ENCODE data around the gene FETUB.
"Not testable (repeated sequence)": the region's sequence is repeated elsewhere in the genome, so short reads cannot be mapped to it uniquely, and the experiment has no call there.

FETUB gene

GRCh38 chr3:186634207-186634606, 6.0 kb upstream of the FETUB start:
- not testable (repeated sequence) for DNase-seq

DNA sequence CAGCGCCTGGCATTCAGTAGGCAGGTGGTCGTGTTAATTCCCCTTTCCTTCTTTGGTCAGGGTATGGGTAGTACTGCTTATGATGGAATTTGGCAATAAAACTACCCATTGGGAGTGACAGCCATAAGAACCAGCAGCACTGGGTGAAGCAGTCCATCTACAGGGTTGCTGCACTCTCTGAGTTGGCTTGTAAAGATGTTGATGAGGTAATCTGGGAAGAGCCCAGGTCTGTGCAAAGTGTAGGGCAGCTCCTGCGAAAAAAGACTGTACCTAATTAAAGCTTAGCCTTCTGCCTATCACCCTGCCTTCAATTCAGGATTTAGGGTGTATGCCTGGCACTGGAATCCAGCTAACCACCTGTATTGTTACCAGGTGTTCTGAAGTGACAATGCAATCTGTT, 4.7 kb upstream of the FETUB start:
- DNase-seq = no peak

DNA sequence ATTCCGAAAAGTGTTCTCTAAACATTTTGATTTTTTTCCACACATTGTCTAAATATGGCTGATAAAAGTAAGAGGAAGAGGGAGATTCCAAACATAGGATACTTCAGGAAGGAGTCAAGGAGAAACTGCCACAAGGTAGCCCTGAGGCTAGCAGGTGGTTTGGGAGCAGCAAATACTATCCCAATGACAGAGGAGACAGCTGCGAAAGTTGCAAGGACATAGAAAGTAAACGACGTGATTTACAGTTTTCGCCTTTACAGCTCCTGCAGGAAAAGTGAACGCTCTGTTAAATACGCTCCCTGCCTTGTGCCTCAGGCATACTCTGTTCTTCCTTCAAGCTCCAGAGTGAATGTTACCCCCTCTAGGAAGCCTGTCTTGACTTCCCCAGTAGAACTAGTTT, 3.7 kb upstream of the FETUB start:
- no peak for DNase-seq

GRCh38 chr3:186637686-186638085, 2.5 kb upstream of the FETUB start:
- DNase-seq = no peak

DNA sequence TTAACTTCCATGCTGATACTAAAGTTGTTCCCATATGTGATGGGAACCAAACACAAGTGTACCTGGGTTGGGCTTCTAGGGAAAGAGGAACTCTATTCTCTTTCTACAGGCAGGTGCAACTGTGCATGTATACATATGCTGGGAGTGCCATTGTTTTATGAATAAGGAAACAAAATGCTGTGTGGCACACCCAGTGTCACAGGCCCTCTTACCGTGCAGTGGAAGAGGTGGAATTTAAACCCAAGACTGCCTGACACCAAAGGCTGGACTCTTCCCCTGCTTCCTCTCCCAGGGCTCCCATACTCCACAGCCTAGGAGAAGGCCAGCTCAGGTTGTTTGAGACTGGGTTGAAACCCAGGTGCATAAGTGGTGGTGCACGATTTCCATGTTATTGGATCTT, 1.9 kb upstream of the FETUB start:
- DNase-seq = no peak

- DNase-seq = no peak
Observed at GRCh38 chr3:186640473-186640818, 247 bp downstream of the FETUB start.

GRCh38 chr3:186640929-186641328, 730 bp downstream of the FETUB start:
- DNase-seq = no peak

DNA sequence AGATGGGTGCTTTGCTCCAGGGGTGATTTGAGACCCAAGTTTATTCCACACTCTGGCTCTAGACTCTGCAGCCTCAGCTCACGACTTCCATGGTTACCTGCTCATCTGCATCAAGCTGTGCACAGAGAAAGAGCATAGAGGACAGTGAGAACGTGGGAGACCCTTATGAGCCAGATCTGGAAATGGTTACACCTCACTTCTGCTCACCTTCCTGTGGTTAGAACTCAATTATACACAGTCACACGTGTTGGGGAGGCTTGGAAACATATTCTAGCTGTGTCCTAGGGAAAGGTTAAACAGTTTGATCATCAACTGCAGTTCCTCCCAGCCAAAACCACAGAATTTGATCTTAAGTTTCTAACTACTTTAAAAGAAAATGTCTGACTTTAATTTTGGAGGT, 1.8 kb downstream of the FETUB start:
- no peak for DNase-seq

- no peak for DNase-seq
Observed at GRCh38 chr3:186643493-186643892, 3.3 kb downstream of the FETUB start.

- DNase-seq = no peak
Observed at GRCh38 chr3:186644683-186645082, 4.5 kb downstream of the FETUB start.

GRCh38 chr3:186646106-186646505, 5.9 kb downstream of the FETUB start:
- DNase-seq = no peak

DNA sequence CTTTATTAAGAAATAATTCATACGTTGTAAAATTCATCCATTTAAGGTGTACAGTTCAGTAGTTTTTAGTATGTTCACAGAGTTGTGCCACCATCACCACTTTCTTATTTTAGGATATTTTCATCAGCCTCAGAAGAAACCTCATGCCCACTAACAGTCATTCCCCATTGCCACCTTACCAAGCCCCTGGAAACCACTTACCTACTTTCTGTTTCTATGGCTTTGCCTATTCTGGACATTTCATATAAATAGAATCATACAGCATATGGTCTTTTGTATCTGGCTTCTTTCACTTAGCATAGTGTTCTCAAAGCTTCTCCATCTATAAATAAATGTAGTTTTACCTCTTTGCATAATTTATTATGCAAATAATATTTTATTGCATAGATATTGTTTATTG, 6.6 kb downstream of the FETUB start:
- no peak for DNase-seq

GRCh38 chr3:186648851-186649250, 8.7 kb downstream of the FETUB start:
- no peak for DNase-seq

DNA sequence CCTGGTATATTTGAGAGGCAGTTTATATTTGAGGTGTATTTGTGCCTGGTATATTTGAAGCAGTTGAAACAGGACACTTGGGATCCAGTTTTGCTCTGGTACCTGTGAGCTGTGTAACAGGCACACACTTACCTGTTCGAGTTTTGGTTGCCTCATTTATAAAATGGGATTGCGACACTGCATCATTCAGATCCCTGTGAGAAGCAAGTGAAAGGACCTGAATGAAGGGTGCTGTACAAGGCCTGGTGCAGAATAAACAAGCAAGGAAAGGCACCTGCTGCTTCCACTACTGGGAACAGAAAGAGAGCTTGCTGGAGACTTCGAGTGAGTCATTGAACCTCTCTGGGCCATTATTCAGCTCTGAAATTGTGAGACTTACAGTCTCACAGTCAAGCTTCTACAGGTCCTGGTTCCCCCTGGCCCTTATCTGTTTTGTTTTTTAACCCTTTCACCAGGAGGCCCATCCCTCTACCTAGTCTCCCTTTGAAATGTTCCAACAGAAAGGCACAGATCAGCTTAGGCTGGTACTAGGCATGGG, 11.5 kb downstream of the FETUB start:
- DNase-seq = no peak

DNA sequence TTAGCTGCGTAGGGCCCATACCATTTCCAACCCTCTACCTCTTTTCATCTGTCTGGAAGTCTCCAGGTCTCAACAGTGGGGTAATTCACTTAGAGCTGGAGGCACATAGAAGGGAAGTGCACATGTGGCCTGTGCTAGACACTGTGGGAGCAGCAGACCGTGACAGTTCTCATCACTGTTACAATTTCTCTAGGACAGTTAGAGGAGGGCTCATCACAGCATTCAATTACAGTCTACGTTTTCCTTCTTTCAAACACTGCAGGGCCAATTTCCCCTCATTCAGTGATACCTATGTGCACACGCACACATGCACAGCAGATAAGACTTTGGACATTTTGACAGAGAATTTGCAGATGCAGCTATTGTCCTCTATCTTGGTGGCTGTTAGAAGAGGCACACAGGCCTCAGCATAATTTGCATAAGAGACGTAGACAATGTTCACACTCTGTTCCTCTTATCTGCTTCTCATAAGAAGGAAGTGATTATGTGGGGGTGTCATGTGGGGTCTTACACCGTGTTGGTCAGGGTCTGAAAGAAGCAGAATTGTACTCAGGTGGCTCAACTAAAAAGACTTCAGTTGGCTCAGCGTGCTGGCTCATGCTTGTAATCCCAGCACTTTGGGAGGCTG, 13.0 kb downstream of the FETUB start:
- no peak for DNase-seq

DNA sequence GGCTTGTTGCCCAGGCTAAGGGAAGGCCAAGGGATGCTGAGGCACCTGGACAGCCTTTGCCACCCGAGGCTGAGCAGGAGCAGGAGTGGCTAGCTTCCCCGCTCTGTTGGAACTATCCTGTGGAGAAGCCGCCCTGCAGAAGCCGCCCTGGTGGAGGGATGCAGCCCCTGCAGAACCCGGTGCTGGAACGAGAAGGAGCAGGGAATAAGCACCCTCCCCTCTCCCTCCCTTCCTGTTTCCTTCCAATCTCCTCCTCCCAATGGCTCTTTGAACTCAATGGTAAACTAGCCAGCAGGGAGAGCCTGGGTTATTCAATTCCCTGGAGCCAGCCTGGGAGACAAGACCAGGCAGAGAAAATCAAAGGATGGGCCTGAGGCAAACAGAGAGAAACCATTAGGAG, 13.8 kb downstream of the FETUB start:
- DNase-seq = no peak

DNA sequence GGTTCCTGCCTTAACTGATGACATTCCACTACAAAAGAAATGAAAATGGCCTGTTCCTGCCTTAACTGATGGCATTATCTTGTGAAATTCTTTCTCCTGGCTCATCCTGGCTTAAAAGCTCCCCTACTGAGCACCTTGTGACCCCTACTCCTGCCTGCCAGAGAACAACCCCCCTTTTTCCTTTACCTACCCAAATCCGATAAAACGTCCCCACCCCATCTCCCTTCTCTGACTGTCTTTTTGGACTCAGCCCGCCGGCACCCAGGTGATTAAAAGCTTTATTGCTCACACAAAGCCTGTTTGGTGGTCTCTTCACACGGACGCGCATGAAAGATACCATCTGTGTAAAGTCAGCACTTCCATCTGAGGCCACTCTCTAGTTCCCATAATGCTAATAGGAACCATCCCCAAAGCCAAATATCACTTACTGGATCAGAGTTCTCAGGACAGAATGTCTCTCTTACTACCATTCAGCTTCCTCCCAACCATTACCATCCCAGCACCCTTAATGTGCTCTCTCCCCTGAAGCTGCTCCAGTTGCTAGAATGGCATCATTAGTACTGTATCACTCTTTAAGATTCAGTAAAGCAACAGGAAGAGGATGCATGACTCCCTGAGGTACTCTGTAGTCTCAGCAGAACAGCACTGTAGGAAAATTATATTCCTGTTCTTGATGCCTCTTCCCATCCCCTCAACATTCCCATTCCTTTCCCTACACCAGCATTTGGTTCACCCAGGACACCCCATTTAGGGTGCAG, 23.3 kb downstream of the FETUB start:
- DNase-seq = no peak

- no peak for DNase-seq
Observed at GRCh38 chr3:186664119-186664495, 23.9 kb downstream of the FETUB start.

- DNase-seq = no peak
Observed at GRCh38 chr3:186664506-186664905, 24.3 kb downstream of the FETUB start.

DNA sequence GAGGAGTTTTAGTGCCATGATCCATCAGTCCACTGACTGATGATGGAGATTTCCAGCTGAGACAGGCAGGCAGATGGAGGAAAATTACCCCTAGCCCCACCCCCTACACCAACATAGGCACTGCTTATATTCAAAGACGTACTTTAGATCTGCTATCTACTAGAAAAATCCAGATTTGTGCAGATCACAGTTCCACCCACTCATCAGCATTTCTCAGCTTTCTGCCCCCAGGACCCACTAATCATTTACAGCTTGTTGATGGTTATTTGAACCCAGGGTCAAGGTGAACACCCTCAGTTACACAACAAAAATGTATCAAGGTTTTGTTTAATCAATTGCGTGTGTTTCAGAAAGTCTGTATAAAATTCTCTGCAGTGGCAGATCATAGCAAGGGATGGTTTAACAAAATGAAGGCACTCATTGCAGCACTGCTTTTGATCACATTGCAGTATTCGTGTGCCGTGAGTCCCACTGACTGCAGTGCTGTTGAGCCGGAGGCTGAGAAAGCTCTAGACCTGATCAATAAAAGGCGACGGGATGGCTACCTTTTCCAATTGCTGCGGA, 25.5 kb downstream of the FETUB start, which contains the start of gene HRG:
Gene HRG (plus strand): TSS at position 390 of the 564 bp plus-strand sequence. CDS start 18 bp downstream, at position 408.
- DNase-seq = no peak

- no peak for DNase-seq
Observed at GRCh38 chr3:186668426-186668825, 28.2 kb downstream of the FETUB start.

GRCh38 chr3:186669378-186670084, 29.3 kb downstream of the FETUB start:
- no peak for DNase-seq

GRCh38 chr3:186670155-186670554, 30.0 kb downstream of the FETUB start:
- DNase-seq = no peak

All from right kidney (tissue), 1 donor.